Hepatocyte (in vitro differentiated cells): ENCODE measurements around the gene NPAS2. TPM values are rescaled to one million over a fixed set of nuclear protein-coding genes. Genes with fewer than 3 reads are reported as not detected.

Experiments
- DNase-seq: peaks from one replicate; pipeline ENCODE4 v3.0.0-alpha.2; 2016; ENCODE audit warnings: low spot score
- H2AFZ ChIP-seq: fragments of 200-600 bp; sonication (generic); 2 replicates; pipeline ENCODE4 v1.6.0; 2016; ENCODE audit warnings: antibody characterized with exemption, mild to moderate bottlenecking
- H3K27ac ChIP-seq: fragments of 200-600 bp; sonication (generic); 2 replicates; pipeline ENCODE4 v1.5.1; 2016; ENCODE audit warnings: mild to moderate bottlenecking
- H3K27me3 ChIP-seq: fragments of 200-600 bp; sonication (generic); 2 replicates; pipeline ENCODE4 v1.6.1; 2016
- H3K36me3 ChIP-seq: fragments of 200-600 bp; sonication (generic); replicated peaks from 2 replicates; pipeline ENCODE4 v1.5.1; 2016; ENCODE audit warnings: low read depth; ENCODE audit not compliant: insufficient read depth
- H3K4me1 ChIP-seq: fragments of 200-600 bp; sonication (generic); 2 replicates; pipeline ENCODE4 v1.5.1; 2016; ENCODE audit warnings: mild to moderate bottlenecking, moderate library complexity; ENCODE audit not compliant: insufficient read depth
- H3K4me2 ChIP-seq: fragments of 200-600 bp; sonication (generic); 2 replicates; pipeline ENCODE4 v1.6.0; 2016
- H3K4me3 ChIP-seq: fragments of 200-600 bp; sonication (generic); 2 replicates; pipeline ENCODE4 v1.5.1; 2016; ENCODE audit warnings: mild to moderate bottlenecking
- H3K79me2 ChIP-seq: fragments of 200-600 bp; sonication (generic); 2 replicates; pipeline ENCODE4 v1.6.0; 2017; ENCODE audit warnings: mild to moderate bottlenecking
- H3K9me2 ChIP-seq: fragments of 200-600 bp; sonication (generic); replicated peaks from 2 replicates; pipeline ENCODE4 v1.6.0; 2017; ENCODE audit warnings: mild to moderate bottlenecking; ENCODE audit not compliant: insufficient read depth
- H3K9me3 ChIP-seq: fragments of 200-600 bp; sonication (generic); 2 replicates; pipeline ENCODE4 v1.5.1; 2016; ENCODE audit warnings: low read depth, mild to moderate bottlenecking
- H4K20me1 ChIP-seq: fragments of 200-600 bp; sonication (generic); 2 replicates; pipeline ENCODE4 v1.6.0; 2016; ENCODE audit warnings: mild to moderate bottlenecking; ENCODE audit not compliant: insufficient read depth, poor library complexity, severe bottlenecking
- CTCF ChIP-seq: fragments of 200-600 bp; sonication (generic); IDR thresholded peaks from 2 replicates; pipeline ENCODE4 v1.5.1; 2016; ENCODE audit warnings: antibody characterized with exemption, mild to moderate bottlenecking; ENCODE audit not compliant: poor library complexity
- EZH2 ChIP-seq: fragments of 200-600 bp; sonication (generic); IDR thresholded peaks from 2 replicates; pipeline ENCODE4 v1.6.1; 2016; ENCODE audit warnings: antibody characterized with exemption, mild to moderate bottlenecking, borderline replicate concordance
- EZH2phosphoT487 ChIP-seq: fragments of 200-600 bp; sonication (generic); IDR thresholded peaks from one replicate; pipeline ENCODE4 v1.6.1; 2018; ENCODE audit warnings: antibody characterized with exemption, mild to moderate bottlenecking, low read depth, moderate library complexity; ENCODE audit not compliant: unreplicated experiment, severe bottlenecking
- WGBS: methylation state at CpG from one replicate; pipeline ENCODE4 v1.1.6; 2016; ENCODE audit warnings: low lambda C conversion rate; ENCODE audit errors: missing lambda C conversion rate; 5-methylcytosine and 5-hydroxymethylcytosine counted together
- polyA plus RNA-seq: library from polyadenylated mRNA; unstranded; fragments of >200 nt; fragmentation: Nextera tagmentation; extraction: Ambion mirVana; gene quantifications from 2 replicates; pipeline ENCODE4 v1.2.1, GENCODE V29; 2016
- total RNA-seq: library from RNA; depleted of rRNA; stranded (reverse); fragments of >200 nt; gene quantifications from 2 replicates; pipeline ENCODE4 v1.2.3, GENCODE V29; 2014

Gene NPAS2
- total and polyA plus RNA-seq, 2 experiments from 2014 or later, result 7.7 to 16.8 TPM

- Histone ChIP-seq H3K4me3 (no peak overlapping the region), H3K79me2 (peaks cover 80% of the 10 kb centered on the region), H2AFZ (no peak overlapping the region), H3K4me2 (no peak overlapping the region), H3K27ac (no peak overlapping the region), H4K20me1 (no peaks in the 10 kb centered on the region), H3K27me3 (no peaks in the 10 kb centered on the region), H3K4me1 (peaks cover 9% of the 10 kb centered on the region), H3K36me3 (no peaks in the 10 kb centered on the region), H3K9me2 (no peaks in the 10 kb centered on the region), H3K9me3 (peaks cover under 1% of the 10 kb centered on the region)
- DNase-seq, result no peak
- TF ChIP-seq CTCF (no peak), EZH2 (no peak), EZH2phosphoT487 (no peak)
- 77% methylated on average over 9 of the region's 9 CpGs for whole genome bisulfite sequencing
These were observed 12.9 kb downstream of the NPAS2 start for GRCh38 chr2:100832885-100833284.

GRCh38 chr2:100833331-100833730 is 13.4 kb downstream of the NPAS2 start:
- no peak for TF ChIP-seq EZH2
- no peak for TF ChIP-seq EZH2phosphoT487
- no peak for TF ChIP-seq CTCF
- Histone ChIP-seq H3K4me1 (peaks cover 9% of the 10 kb centered on the region), H3K9me3 (no peaks in the 10 kb centered on the region), H3K9me2 (no peaks in the 10 kb centered on the region), H3K27me3 (no peaks in the 10 kb centered on the region), H3K79me2 (peaks cover 79% of the 10 kb centered on the region), H2AFZ (no peak overlapping the region), H3K4me3 (no peak overlapping the region), H3K4me2 (no peak overlapping the region), H3K27ac (no peak overlapping the region), H4K20me1 (no peaks in the 10 kb centered on the region), H3K36me3 (no peaks in the 10 kb centered on the region)
- WGBS, result 90% methylated on average over 1 of the region's 1 CpG
- DNase-seq, result no peak

GRCh38 chr2:100834221-100834620 is 14.3 kb downstream of the NPAS2 start:
- Histone ChIP-seq H3K4me3 (no peak overlapping the region), H3K79me2 (peaks cover 73% of the 10 kb centered on the region), H3K27me3 (no peaks in the 10 kb centered on the region), H3K9me3 (no peaks in the 10 kb centered on the region), H3K4me1 (peaks cover 9% of the 10 kb centered on the region), H3K9me2 (no peaks in the 10 kb centered on the region), H3K4me2 (no peak overlapping the region), H3K27ac (no peak overlapping the region), H3K36me3 (no peaks in the 10 kb centered on the region), H4K20me1 (no peaks in the 10 kb centered on the region), H2AFZ (no peak overlapping the region)
- WGBS, result 85% methylated on average over 10 of the region's 10 CpGs
- TF ChIP-seq CTCF, result no peak
- TF ChIP-seq EZH2, result no peak
- no peak for TF ChIP-seq EZH2phosphoT487
- DNase-seq, result no peak
